AG04449 (cell line): ENCODE measurements around the gene FHOD3.

Experiments
- CTCF ChIA-PET: fragments of 350-600 bp; formaldehyde crosslinking; extraction: SDS; loops from one replicate; lab custom pipeline; 2021; ENCODE audit warnings: antibody characterized with exemption; lab: Yijun Ruan, JAX
- POLR2A ChIA-PET: fragments of 400-600, 350-600 bp; formaldehyde crosslinking; extraction: SDS; loops from one replicate; lab custom pipeline; 2020; ENCODE audit warnings: antibody characterized with exemption, inconsistent platforms; lab: Yijun Ruan, JAX
- DNase-seq: peaks from one replicate; pipeline ENCODE4 v3.0.0-alpha.2; 2010; ENCODE audit warnings: low read depth, low spot score
- H3K4me3 ChIP-seq: 2 replicates; pipeline ENCODE4 v1.5.1; 2011; ENCODE audit warnings: low read depth, mild to moderate bottlenecking, control low read depth, low read length
- CTCF ChIP-seq: IDR thresholded peaks from one replicate; pipeline ENCODE4 v1.5.1; 2011; ENCODE audit warnings: mild to moderate bottlenecking, moderate library complexity, low read length, control low read depth, inconsistent platforms; ENCODE audit not compliant: insufficient read depth; ENCODE audit errors: missing control alignments

FHOD3 gene

GRCh38 chr18:36757081-36757480 is 459.6 kb downstream of the FHOD3 start:
- peak; percentile 49 for DNase-seq
- CTCF ChIA-PET: interaction anchor here (0.8 to 6.9 kb wide), 38 partner anchors 8 to 1000 kb away, joined by 3 to 113 read pairs (median 4); partner anchors contain the start of genes ELP2 and SLC39A6
- POLR2A ChIA-PET: no interaction called here

GRCh38 chr18:36757991-36758390 is 460.5 kb downstream of the FHOD3 start:
- no peak for TF ChIP-seq CTCF
- ChIA-PET POLR2A (no interaction called here), CTCF (interaction anchor here (0.8 to 6.9 kb wide), 32 partner anchors 9 to 740 kb away, joined by 3 to 113 read pairs (median 4); no protein-coding TSS in a partner anchor)
- no peak overlapping the region for H3K4me3 ChIP-seq
- DNase-seq: no peak

More at GRCh38 chr18:36757081-36757480, 459.6 kb downstream of the FHOD3 start:
- H3K4me3 ChIP-seq: no peak overlapping the region
- TF ChIP-seq CTCF: peak; percentile 58

GRCh38 chr18:36758623-36759022 is 461.1 kb downstream of the FHOD3 start:
- CTCF ChIA-PET: interaction anchor here (1.1 to 6.9 kb wide), 6 partner anchors 10 to 72 kb away, joined by 3 to 113 read pairs (median 6); no protein-coding TSS in a partner anchor
- no peak overlapping the region for H3K4me3 ChIP-seq
- no peak for TF ChIP-seq CTCF
- POLR2A ChIA-PET: no interaction called here
- DNase-seq: no peak

GRCh38 chr18:36759167-36759776 is 461.8 kb downstream of the FHOD3 start:
- ChIA-PET CTCF (interaction anchor here (1.0 to 6.9 kb wide), 5 partner anchors 10 to 73 kb away, joined by 3 to 113 read pairs (median 4); no protein-coding TSS in a partner anchor), POLR2A (no interaction called here)
- DNase-seq: no peak

GRCh38 chr18:36760598-36760997 is 463.1 kb downstream of the FHOD3 start:
- no peak for TF ChIP-seq CTCF
- ChIA-PET POLR2A (no interaction called here), CTCF (interaction anchor here (1.0 to 6.9 kb wide), 5 partner anchors 48 to 74 kb away, joined by 3 to 113 read pairs (median 3); partner anchors contain the start of genes KIAA1328 and TPGS2)
- DNase-seq: no peak
- no peak overlapping the region for H3K4me3 ChIP-seq

More at GRCh38 chr18:36759167-36759776, 461.8 kb downstream of the FHOD3 start:
- no peak overlapping the region for H3K4me3 ChIP-seq
- no peak for TF ChIP-seq CTCF

- no peak overlapping the region for H3K4me3 ChIP-seq
- POLR2A ChIA-PET: no interaction called here
- CTCF ChIA-PET: interaction anchor here (1.0 to 6.9 kb wide), 3 partner anchors 68 to 75 kb away, joined by 3 to 113 read pairs (median 4); partner anchors contain the start of genes KIAA1328 and TPGS2
- no peak for DNase-seq
- no peak for TF ChIP-seq CTCF
These were observed 463.7 kb downstream of the FHOD3 start for GRCh38 chr18:36761186-36761698.
